ENCODE data around the gene MRPS15.

Gene MRPS15

DNA sequence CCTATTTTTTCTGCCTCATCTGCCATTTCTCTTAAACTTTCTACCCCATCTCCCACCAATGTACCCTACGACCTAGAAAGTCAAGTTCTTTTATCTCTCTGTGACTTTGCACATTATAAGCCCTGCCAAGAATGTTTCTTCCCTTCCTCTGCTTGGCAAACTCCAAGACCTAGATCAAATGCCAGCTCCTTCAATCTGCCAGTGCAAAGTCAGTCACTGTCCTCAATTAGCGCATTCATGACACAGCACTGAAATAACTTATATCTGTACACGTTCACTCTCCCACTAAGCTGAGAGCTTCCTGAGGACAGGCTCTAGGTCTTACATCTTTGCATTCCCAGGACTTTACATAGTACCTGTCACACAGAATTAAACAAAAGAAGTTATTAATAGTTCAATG lies 45.0 kb downstream of the MRPS15 start:
- Histone ChIP-seq H3K36me3 (replicated peaks; ENCODE audit: low read depth, low read length) (no peaks in the 10 kb centered on the region), H3K27ac (ENCODE audit: low read length) (no peak overlapping the region), H3K4me1 (ENCODE audit: low read length) (peaks cover 5% of the 10 kb centered on the region; the same call in 1 of the 2 replicates), H3K79me2 (ENCODE audit: low read length) (no peaks in the 10 kb centered on the region), H3K4me3 (ENCODE audit: low read length) (no peak overlapping the region), H3K4me2 (ENCODE audit: low read length) (no peak overlapping the region), H2AFZ (ENCODE audit: low read depth, low read length) (no peak overlapping the region), H3K27me3 (ENCODE audit: low read depth, low read length) (no peaks in the 10 kb centered on the region), H4K20me1 (ENCODE audit: insufficient read depth, low read length) (no peaks in the 10 kb centered on the region), H3K9me3 (ENCODE audit: insufficient read depth, low read length) (no peaks in the 10 kb centered on the region), H3K9ac (ENCODE audit: low read length) (no peak overlapping the region)
- TF ChIP-seq EZH2phosphoT487 (IDR thresholded peaks at IDR 0.05; ENCODE audit: low read depth): no peak
- TF ChIP-seq, protein P1, sequence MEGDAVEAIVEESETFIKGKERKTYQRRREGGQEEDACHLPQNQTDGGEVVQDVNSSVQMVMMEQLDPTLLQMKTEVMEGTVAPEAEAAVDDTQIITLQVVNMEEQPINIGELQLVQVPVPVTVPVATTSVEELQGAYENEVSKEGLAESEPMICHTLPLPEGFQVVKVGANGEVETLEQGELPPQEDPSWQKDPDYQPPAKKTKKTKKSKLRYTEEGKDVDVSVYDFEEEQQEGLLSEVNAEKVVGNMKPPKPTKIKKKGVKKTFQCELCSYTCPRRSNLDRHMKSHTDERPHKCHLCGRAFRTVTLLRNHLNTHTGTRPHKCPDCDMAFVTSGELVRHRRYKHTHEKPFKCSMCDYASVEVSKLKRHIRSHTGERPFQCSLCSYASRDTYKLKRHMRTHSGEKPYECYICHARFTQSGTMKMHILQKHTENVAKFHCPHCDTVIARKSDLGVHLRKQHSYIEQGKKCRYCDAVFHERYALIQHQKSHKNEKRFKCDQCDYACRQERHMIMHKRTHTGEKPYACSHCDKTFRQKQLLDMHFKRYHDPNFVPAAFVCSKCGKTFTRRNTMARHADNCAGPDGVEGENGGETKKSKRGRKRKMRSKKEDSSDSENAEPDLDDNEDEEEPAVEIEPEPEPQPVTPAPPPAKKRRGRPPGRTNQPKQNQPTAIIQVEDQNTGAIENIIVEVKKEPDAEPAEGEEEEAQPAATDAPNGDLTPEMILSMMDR (IDR thresholded peaks at IDR 0.05; ENCODE audit: low read depth, low read length): no peak

DNA sequence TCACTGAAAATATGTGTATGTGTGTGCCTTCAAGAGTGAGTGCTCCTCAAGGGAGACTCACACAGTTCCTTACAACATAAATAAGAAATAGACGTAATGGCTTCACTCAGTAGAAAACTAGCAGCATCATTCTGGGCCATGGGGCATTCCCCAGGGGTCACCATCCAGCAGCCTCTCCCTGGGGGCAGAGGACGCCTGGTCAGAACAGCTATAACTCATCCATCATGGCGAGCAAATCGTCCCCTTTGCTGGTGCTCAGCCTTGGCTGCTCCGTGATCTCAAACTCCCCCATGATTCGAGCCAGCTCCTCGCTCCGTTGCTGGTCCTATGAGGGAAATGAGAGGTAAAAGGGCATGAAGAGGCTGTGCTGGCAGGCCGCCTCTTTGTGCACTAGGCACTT lies 46.3 kb downstream of the MRPS15 start:
- Histone ChIP-seq H3K4me3 (ENCODE audit: low read length) (no peak overlapping the region), H3K36me3 (replicated peaks; ENCODE audit: low read depth, low read length) (no peaks in the 10 kb centered on the region)
- no peak for TF ChIP-seq EZH2phosphoT487 (IDR thresholded peaks at IDR 0.05; ENCODE audit: low read depth)
- TF ChIP-seq, protein P1 (IDR thresholded peaks at IDR 0.05; ENCODE audit: low read depth, low read length): no peak

DNA sequence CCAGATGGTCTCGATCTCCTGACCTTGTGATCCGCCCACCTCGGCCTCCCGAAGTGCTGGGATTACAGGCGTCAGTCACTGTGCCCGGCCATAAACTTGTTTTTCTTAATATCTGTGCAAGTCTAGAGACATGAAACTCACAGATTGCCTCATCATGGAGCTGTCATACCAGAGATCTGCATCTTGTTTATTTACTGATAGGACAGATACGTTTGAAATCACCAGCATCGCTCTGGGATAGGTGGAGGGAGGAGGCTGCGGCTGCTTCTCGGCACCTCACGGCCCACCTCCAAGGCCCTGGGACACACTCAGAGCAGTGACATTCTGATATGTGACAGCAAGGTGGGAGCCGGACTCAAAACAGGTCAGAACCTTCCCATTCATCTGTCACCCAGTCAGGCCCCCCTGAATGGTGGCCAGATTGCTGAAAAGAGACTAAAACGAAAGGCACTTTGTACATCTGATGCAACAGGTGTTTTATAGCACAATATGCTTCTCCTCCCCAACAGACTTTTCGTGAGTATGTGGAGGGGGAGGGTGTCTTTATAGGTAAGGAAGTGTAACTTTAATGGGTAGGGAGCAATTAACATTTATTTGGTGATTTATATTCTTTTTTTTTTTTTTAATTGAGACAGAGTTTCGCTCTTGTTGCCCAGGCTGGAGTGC lies 48.4 kb downstream of the MRPS15 start:
- no peaks in the 10 kb centered on the region for H3K36me3 ChIP-seq (replicated peaks; ENCODE audit: low read depth, low read length)
- no peaks in the 10 kb centered on the region for H3K79me2 ChIP-seq (ENCODE audit: low read length)
- no peaks in the 10 kb centered on the region for H3K27me3 ChIP-seq (ENCODE audit: low read depth, low read length)
- no peak overlapping the region for H3K4me2 ChIP-seq (ENCODE audit: low read length)
- TF ChIP-seq, protein P1 (IDR thresholded peaks at IDR 0.05; ENCODE audit: low read depth, low read length): no peak
- no peak for TF ChIP-seq EZH2phosphoT487 (IDR thresholded peaks at IDR 0.05; ENCODE audit: low read depth)
- no peak overlapping the region for H3K9ac ChIP-seq (ENCODE audit: low read length)
- no peaks in the 10 kb centered on the region for H4K20me1 ChIP-seq (ENCODE audit: insufficient read depth, low read length)
- no peak overlapping the region for H2AFZ ChIP-seq (ENCODE audit: low read depth, low read length)
- no peak overlapping the region for H3K4me3 ChIP-seq (ENCODE audit: low read length)
- peaks cover 5% of the 10 kb centered on the region for H3K4me1 ChIP-seq (ENCODE audit: low read length)
- no peaks in the 10 kb centered on the region for H3K9me3 ChIP-seq (ENCODE audit: insufficient read depth, low read length)
- H3K27ac ChIP-seq (ENCODE audit: low read length): no peak overlapping the region

More for the DNA sequence above, 46.3 kb downstream of the MRPS15 start:
- H3K27ac ChIP-seq (ENCODE audit: low read length): no peak overlapping the region
- no peak overlapping the region for H3K4me2 ChIP-seq (ENCODE audit: low read length)
- H4K20me1 ChIP-seq (ENCODE audit: insufficient read depth, low read length): no peaks in the 10 kb centered on the region
- H3K79me2 ChIP-seq (ENCODE audit: low read length): no peaks in the 10 kb centered on the region
- no peak overlapping the region for H2AFZ ChIP-seq (ENCODE audit: low read depth, low read length)
- peaks cover 5% of the 10 kb centered on the region; the same call in 1 of the 2 replicates for H3K4me1 ChIP-seq (ENCODE audit: low read length)
- H3K27me3 ChIP-seq (ENCODE audit: low read depth, low read length): no peaks in the 10 kb centered on the region
- H3K9me3 ChIP-seq (ENCODE audit: insufficient read depth, low read length): no peaks in the 10 kb centered on the region
- no peak overlapping the region for H3K9ac ChIP-seq (ENCODE audit: low read length)

DNA sequence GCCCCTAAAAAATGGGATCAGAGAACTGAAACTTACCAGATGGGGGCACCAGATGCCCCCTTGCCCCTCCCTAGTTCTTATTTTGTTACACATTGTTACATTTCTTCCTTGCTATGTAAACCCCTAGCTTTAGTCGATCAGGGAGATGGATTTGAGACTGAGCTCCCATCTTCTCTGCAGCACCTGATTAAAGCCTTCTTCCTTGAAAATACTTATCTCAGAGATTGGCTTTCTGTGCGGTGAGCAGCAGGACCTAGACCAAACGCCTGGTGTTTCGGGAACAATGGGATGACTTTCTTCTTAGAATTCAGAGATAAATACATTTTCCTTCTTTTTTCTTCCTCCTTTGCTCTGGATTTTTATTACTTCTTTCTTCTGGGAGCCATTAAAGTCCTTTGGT lies 49.8 kb downstream of the MRPS15 start:
- Histone ChIP-seq H3K27me3 (ENCODE audit: low read depth, low read length) (no peaks in the 10 kb centered on the region), H3K27ac (ENCODE audit: low read length) (no peak overlapping the region), H3K9me3 (ENCODE audit: insufficient read depth, low read length) (no peaks in the 10 kb centered on the region), H3K79me2 (ENCODE audit: low read length) (no peaks in the 10 kb centered on the region), H3K4me1 (ENCODE audit: low read length) (no peaks in the 10 kb centered on the region; the same call in 1 of the 2 replicates), H3K36me3 (replicated peaks; ENCODE audit: low read depth, low read length) (no peaks in the 10 kb centered on the region), H4K20me1 (ENCODE audit: insufficient read depth, low read length) (no peaks in the 10 kb centered on the region), H3K4me2 (ENCODE audit: low read length) (no peak overlapping the region), H3K4me3 (ENCODE audit: low read length) (no peak overlapping the region), H2AFZ (ENCODE audit: low read depth, low read length) (no peak overlapping the region), H3K9ac (ENCODE audit: low read length) (no peak overlapping the region)
- TF ChIP-seq, protein P1 (IDR thresholded peaks at IDR 0.05; ENCODE audit: low read depth, low read length): no peak
- no peak for TF ChIP-seq EZH2phosphoT487 (IDR thresholded peaks at IDR 0.05; ENCODE audit: low read depth)
